Measurements from ENCODE around the gene TBC1D4. TPM values are rescaled to one million over a fixed set of nuclear protein-coding genes. Genes with fewer than 3 reads are reported as not detected.

Gene TBC1D4
- total and polyA plus RNA-seq, 2 donors (not counting 1 experiment from before 2014, with no cell fraction given): 10.3 to 15.4 TPM

GRCh38 chr13:75321084-75321483, 160.9 kb downstream of the TBC1D4 start:
- no peak for TF ChIP-seq CTCF (conservative IDR thresholded peaks at IDR 0.05 in 1 of 2, IDR thresholded peaks at IDR 0.05 in 1 of 2; ENCODE audit: low read depth in 1 of 2, low read length in 2 of 2)
- no peak for TF ChIP-seq EZH2 (IDR thresholded peaks at IDR 0.05; ENCODE audit: low read length, missing control alignments)
- Histone ChIP-seq H3K79me2 (ENCODE audit: control insufficient read depth, insufficient read depth, low read length) (no peaks in the 10 kb centered on the region), H3K4me2 (ENCODE audit: extremely low read depth, insufficient read depth, low read length) (no peak overlapping the region)

GRCh38 chr13:75319254-75319653, 162.7 kb downstream of the TBC1D4 start:
- H2AFZ ChIP-seq (ENCODE audit: low read length): no peak overlapping the region
- H3K9me3 ChIP-seq (ENCODE audit: control insufficient read depth, insufficient read depth, low read depth, low read length): no peaks in the 10 kb centered on the region
- H3K4me2 ChIP-seq (ENCODE audit: extremely low read depth, insufficient read depth, low read length): no peak overlapping the region
- H3K27ac ChIP-seq (ENCODE audit: insufficient read depth, low read length): no peak overlapping the region
- H3K36me3 ChIP-seq (ENCODE audit: control insufficient read depth, insufficient read depth, low read length): no peaks in the 10 kb centered on the region
- no peaks in the 10 kb centered on the region for H3K79me2 ChIP-seq (ENCODE audit: control insufficient read depth, insufficient read depth, low read length)
- H3K4me1 ChIP-seq (ENCODE audit: control insufficient read depth, extremely low read depth, insufficient read depth, low read length): no peaks in the 10 kb centered on the region
- no peak overlapping the region for H3K4me3 ChIP-seq (replicated peaks in 1 of 4; ENCODE audit: control extremely low read depth in 1 of 4, insufficient read depth in 1 of 4, low read depth in 3 of 4, low read length in 4 of 4)
- no peak for TF ChIP-seq EZH2 (IDR thresholded peaks at IDR 0.05; ENCODE audit: low read length, missing control alignments)
- no peak for TF ChIP-seq CTCF (conservative IDR thresholded peaks at IDR 0.05 in 1 of 2, IDR thresholded peaks at IDR 0.05 in 1 of 2; ENCODE audit: low read depth in 1 of 2, low read length in 2 of 2)
- no peaks in the 10 kb centered on the region for H4K20me1 ChIP-seq (ENCODE audit: control insufficient read depth, extremely low read depth, insufficient read depth, low read length)
- no peak overlapping the region for H3K9ac ChIP-seq (ENCODE audit: insufficient read depth, low read length)
- no peaks in the 10 kb centered on the region for H3K27me3 ChIP-seq (ENCODE audit: control insufficient read depth, insufficient read depth, low read length)
- DNase-seq (ENCODE audit: low read depth in 2 of 2): peak in 1 of 2 donors; percentile 63

More at GRCh38 chr13:75321084-75321483, 160.9 kb downstream of the TBC1D4 start:
- H3K9me3 ChIP-seq (ENCODE audit: control insufficient read depth, insufficient read depth, low read depth, low read length): no peaks in the 10 kb centered on the region
- DNase-seq (ENCODE audit: low read depth in 2 of 2): no peak
- H3K36me3 ChIP-seq (ENCODE audit: control insufficient read depth, insufficient read depth, low read length): no peaks in the 10 kb centered on the region
- no peak overlapping the region for H2AFZ ChIP-seq (ENCODE audit: low read length)
- no peaks in the 10 kb centered on the region for H4K20me1 ChIP-seq (ENCODE audit: control insufficient read depth, extremely low read depth, insufficient read depth, low read length)
- no peak overlapping the region for H3K27ac ChIP-seq (ENCODE audit: insufficient read depth, low read length)
- H3K4me3 ChIP-seq (replicated peaks in 1 of 4; ENCODE audit: control extremely low read depth in 1 of 4, insufficient read depth in 1 of 4, low read depth in 3 of 4, low read length in 4 of 4): no peak overlapping the region
- no peaks in the 10 kb centered on the region for H3K4me1 ChIP-seq (ENCODE audit: control insufficient read depth, extremely low read depth, insufficient read depth, low read length)
- H3K9ac ChIP-seq (ENCODE audit: insufficient read depth, low read length): no peak overlapping the region
- no peaks in the 10 kb centered on the region for H3K27me3 ChIP-seq (ENCODE audit: control insufficient read depth, insufficient read depth, low read length)

- H2AFZ ChIP-seq (ENCODE audit: low read length): no peak overlapping the region
- H3K9ac ChIP-seq (ENCODE audit: insufficient read depth, low read length): no peak overlapping the region
- H3K4me3 ChIP-seq (replicated peaks in 1 of 4; ENCODE audit: control extremely low read depth in 1 of 4, insufficient read depth in 1 of 4, low read depth in 3 of 4, low read length in 4 of 4): no peak overlapping the region
- no peak for DNase-seq (ENCODE audit: low read depth in 2 of 2)
- no peak for TF ChIP-seq EZH2 (IDR thresholded peaks at IDR 0.05; ENCODE audit: low read length, missing control alignments)
- H3K4me1 ChIP-seq (ENCODE audit: control insufficient read depth, extremely low read depth, insufficient read depth, low read length): no peaks in the 10 kb centered on the region
- H3K36me3 ChIP-seq (ENCODE audit: control insufficient read depth, insufficient read depth, low read length): no peaks in the 10 kb centered on the region
- no peak overlapping the region for H3K27ac ChIP-seq (ENCODE audit: insufficient read depth, low read length)
- H3K4me2 ChIP-seq (ENCODE audit: extremely low read depth, insufficient read depth, low read length): no peak overlapping the region
- no peaks in the 10 kb centered on the region for H3K79me2 ChIP-seq (ENCODE audit: control insufficient read depth, insufficient read depth, low read length)
- H3K9me3 ChIP-seq (ENCODE audit: control insufficient read depth, insufficient read depth, low read depth, low read length): no peaks in the 10 kb centered on the region
- H3K27me3 ChIP-seq (ENCODE audit: control insufficient read depth, insufficient read depth, low read length): no peaks in the 10 kb centered on the region
- no peaks in the 10 kb centered on the region for H4K20me1 ChIP-seq (ENCODE audit: control insufficient read depth, extremely low read depth, insufficient read depth, low read length)
Observed at GRCh38 chr13:75318138-75318833, 163.7 kb downstream of the TBC1D4 start.

Measured in fibroblast of lung (primary cell).